Activated T-helper 17 cell treated with anti-CD3 and anti-CD28 coated beads, Interleukin-2, amount 50 U/mL, for 72 hours (primary cell): Measurements from ENCODE around the gene TCF7L1. TPM values are rescaled to one million over a fixed set of nuclear protein-coding genes. Genes with fewer than 3 reads are reported as not detected.
A peak's percentile ranks its signal among the peaks of the same experiment; 100 is the strongest.

Experiments used
- ATAC-seq: fragments of 150-1000 bp; cut with Tn5 transposase; replicated peaks from 2 replicates; pipeline ENCODE4 v1.10.0; 2021; ENCODE audit warnings: mild to moderate bottlenecking, moderate library complexity
- H3K27ac Mint-ChIP-seq: one replicate; pipeline ENCODE4 v1.8.0; 2022; ENCODE audit warnings: mixed read lengths
- H3K27me3 Mint-ChIP-seq: one replicate; pipeline ENCODE4 v1.8.0; 2022; ENCODE audit warnings: mixed read lengths
- H3K36me3 Mint-ChIP-seq: one replicate; pipeline ENCODE4 v1.8.0; 2022; ENCODE audit warnings: low read depth, mild to moderate bottlenecking, mixed read lengths
- H3K4me1 Mint-ChIP-seq: one replicate; pipeline ENCODE4 v1.8.0; 2022; ENCODE audit warnings: mixed read lengths
- H3K4me3 Mint-ChIP-seq: one replicate; pipeline ENCODE4 v1.8.0; 2022; ENCODE audit warnings: mild to moderate bottlenecking, mixed read lengths
- H3K9me3 Mint-ChIP-seq: one replicate; pipeline ENCODE4 v1.8.0; 2022; ENCODE audit warnings: mixed read lengths
- total RNA-seq, 2 donors: library from RNA; stranded (reverse); gene quantifications; one replicate each; pipeline ENCODE4 v1.2.3, GENCODE V29; 2022

The TCF7L1 gene
- total RNA-seq, result not detected

DNA sequence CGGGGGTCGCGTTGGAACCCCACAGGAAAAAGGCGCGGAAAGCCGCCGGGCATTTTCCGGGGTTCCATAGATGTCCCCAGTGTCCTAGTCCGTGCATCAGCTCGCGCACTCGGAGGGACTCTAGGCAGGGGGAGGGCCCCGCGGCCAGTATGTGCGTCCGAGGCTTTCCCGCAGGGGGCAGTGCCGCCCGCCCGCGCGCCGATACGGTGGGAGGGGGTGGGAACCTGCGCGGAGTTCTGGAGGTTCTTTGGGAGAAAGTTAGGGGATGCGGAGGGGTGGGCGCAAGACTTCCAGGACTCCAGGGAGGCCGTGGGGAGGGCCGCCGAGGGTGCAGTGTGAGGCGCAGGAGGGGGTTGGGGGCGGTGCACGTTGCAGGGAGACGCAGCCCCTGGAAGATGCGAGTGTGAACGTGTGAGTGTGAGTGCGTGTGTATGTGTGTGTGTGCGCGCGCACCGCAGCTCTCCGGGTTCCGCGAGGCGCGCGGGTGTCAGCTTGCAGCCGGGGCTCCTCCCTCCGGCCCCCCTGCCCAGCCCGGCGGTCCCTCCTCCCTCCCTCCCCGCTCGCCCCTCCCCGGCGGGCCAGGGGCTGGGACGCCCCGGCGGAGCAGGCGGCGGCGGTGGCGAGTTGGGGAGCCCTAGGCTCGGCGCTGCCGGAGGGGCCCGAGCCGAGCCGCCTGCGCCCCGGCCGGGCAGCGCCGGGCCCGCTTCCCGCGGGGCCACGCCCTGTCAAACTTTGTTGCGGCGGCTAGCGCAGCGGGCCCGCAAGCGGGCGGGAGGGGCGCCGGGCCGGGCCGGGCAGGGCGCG is at the start of gene TCF7L1:
Gene TCF7L1 (plus strand): TSS at position 559 of the 804 bp plus-strand sequence. CDS start 293 bp downstream, outside the sequence.
- Mint-ChIP-seq H3K27ac (no peak within 1 kb of the TSS), H3K36me3 (no peaks in the 10 kb centered on the region), H3K9me3 (no peaks in the 10 kb centered on the region), H3K4me1 (no peaks in the 10 kb centered on the region), H3K4me3 (peak within 1 kb of the TSS; percentile 58), H3K27me3 (peaks cover 44% of the 10 kb centered on the region)
- ATAC-seq, result peak; percentile 57

- Mint-ChIP-seq H3K4me3 (no peak overlapping the region), H3K27ac (no peak overlapping the region), H3K27me3 (peaks cover 27% of the 10 kb centered on the region), H3K9me3 (peaks cover 7% of the 10 kb centered on the region), H3K36me3 (no peaks in the 10 kb centered on the region), H3K4me1 (no peaks in the 10 kb centered on the region)
- peak; percentile 96 for ATAC-seq
These were observed 47.6 kb upstream of the TCF7L1 start for GRCh38 chr2:85085563-85085962.

GRCh38 chr2:85087541-85087940 is 45.7 kb upstream of the TCF7L1 start:
- no peak for ATAC-seq
- Mint-ChIP-seq H3K36me3 (no peaks in the 10 kb centered on the region), H3K27me3 (peaks cover 24% of the 10 kb centered on the region), H3K27ac (no peak overlapping the region), H3K9me3 (peaks cover 7% of the 10 kb centered on the region), H3K4me3 (no peak overlapping the region), H3K4me1 (no peaks in the 10 kb centered on the region)

DNA sequence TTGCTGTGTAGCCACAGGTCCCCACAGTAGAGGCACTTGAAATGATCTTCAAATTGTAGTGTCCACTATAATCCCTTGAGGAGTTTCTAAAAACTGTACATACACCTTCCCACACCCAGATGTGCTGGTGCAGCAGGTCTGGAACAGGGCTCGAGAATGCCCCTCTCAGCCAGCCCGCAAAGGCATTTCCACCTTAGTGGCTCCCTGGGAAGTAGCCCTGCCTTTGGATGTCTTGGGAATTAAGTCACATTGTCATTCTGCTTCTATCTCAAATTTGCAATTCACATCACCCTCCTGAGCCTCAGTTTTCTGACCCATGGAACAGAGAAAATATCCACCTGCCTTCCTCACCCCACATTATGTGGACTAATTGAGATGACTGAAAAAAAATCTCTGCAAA is 44.3 kb upstream of the TCF7L1 start:
- no peak for ATAC-seq
- Mint-ChIP-seq H3K4me1 (no peaks in the 10 kb centered on the region), H3K36me3 (no peaks in the 10 kb centered on the region), H3K27ac (no peak overlapping the region), H3K4me3 (no peak overlapping the region), H3K27me3 (peaks cover 12% of the 10 kb centered on the region), H3K9me3 (no peaks in the 10 kb centered on the region)

DNA sequence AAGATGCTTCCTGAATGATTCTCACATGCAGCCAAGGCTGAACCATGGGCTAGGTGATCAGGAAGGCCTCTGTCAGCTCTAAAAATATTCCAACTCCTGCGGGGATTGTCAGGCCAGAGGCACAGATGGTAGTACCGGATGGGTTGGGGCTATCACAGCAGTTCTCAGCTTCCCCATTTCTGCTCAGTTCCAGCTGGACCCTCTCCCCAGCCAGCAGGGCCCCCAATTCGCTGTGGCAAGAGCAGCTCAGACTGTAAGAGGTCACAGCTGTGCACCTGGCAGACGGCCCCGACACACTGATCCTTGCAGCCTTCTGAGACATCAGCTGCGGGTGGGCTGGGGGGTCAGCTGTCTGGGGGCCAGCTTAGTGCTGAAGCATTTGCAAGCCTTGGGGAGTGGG is 43.6 kb upstream of the TCF7L1 start:
- no peak for ATAC-seq
- Mint-ChIP-seq H3K27me3 (peaks cover 8% of the 10 kb centered on the region), H3K27ac (no peak overlapping the region), H3K4me3 (no peak overlapping the region), H3K4me1 (no peaks in the 10 kb centered on the region), H3K9me3 (no peaks in the 10 kb centered on the region), H3K36me3 (no peaks in the 10 kb centered on the region)

DNA sequence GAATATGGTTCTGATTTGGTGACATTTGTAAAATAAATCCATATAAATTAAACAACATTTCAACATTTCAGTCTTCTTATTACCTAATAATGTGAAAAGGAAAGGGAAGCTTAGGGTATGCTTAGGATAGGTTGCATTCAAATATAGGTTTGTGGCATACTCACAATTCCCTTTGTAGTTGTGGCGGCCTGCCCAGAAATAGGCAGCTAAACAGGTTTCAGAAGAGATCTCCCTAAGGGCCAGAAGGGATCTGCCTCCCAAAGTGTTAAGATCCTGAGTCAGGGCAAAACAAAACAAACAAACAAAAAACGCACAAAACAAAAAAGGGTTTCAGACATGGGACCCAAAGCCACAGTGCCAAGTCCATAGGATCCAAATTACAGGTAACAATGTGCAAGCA is 41.4 kb upstream of the TCF7L1 start:
- Mint-ChIP-seq H3K27ac (no peak overlapping the region), H3K4me3 (no peak overlapping the region), H3K4me1 (no peaks in the 10 kb centered on the region), H3K27me3 (peaks cover 13% of the 10 kb centered on the region), H3K9me3 (no peaks in the 10 kb centered on the region), H3K36me3 (no peaks in the 10 kb centered on the region)
- ATAC-seq, result no peak

GRCh38 chr2:85095094-85095493 is 38.1 kb upstream of the TCF7L1 start:
- Mint-ChIP-seq H3K4me3 (no peak overlapping the region), H3K27me3 (peaks cover 17% of the 10 kb centered on the region), H3K27ac (no peak overlapping the region), H3K4me1 (no peaks in the 10 kb centered on the region), H3K9me3 (no peaks in the 10 kb centered on the region), H3K36me3 (no peaks in the 10 kb centered on the region)
- no peak for ATAC-seq

DNA sequence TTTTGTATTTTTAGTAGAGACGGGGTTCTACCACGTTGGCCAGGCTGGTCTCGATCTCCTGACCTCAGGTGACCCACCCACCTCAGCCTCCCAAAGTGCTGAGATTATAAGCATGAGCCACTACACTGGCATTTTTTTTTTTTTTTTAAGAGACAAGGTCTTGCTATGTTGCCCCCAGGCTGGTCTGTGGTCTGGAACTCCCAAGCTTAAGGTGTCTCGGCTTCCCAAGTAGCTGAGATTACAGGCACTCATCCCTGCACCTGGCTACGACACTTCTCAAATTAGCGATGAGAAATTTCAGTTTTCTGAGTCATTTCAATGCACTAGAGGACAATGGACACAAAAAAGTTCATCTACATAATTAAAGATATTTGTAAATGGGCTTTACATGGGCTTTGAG is 36.6 kb upstream of the TCF7L1 start:
- no peaks in the 10 kb centered on the region for H3K36me3 Mint-ChIP-seq
- no peaks in the 10 kb centered on the region for H3K9me3 Mint-ChIP-seq
- no peak overlapping the region for H3K27ac Mint-ChIP-seq
- H3K4me3 Mint-ChIP-seq, result no peak overlapping the region
- no peak for ATAC-seq
- no peaks in the 10 kb centered on the region for H3K4me1 Mint-ChIP-seq
- peaks cover 21% of the 10 kb centered on the region for H3K27me3 Mint-ChIP-seq

- no peak overlapping the region for H3K4me3 Mint-ChIP-seq
- no peak for ATAC-seq
- no peak overlapping the region for H3K27ac Mint-ChIP-seq
- H3K36me3 Mint-ChIP-seq, result no peaks in the 10 kb centered on the region
- H3K4me1 Mint-ChIP-seq, result no peaks in the 10 kb centered on the region
- peaks cover 7% of the 10 kb centered on the region for H3K27me3 Mint-ChIP-seq
- H3K9me3 Mint-ChIP-seq, result peaks cover 3% of the 10 kb centered on the region
These were observed 29.0 kb upstream of the TCF7L1 start for GRCh38 chr2:85104228-85104627.

GRCh38 chr2:85106489-85107180 is 26.6 kb upstream of the TCF7L1 start:
- Mint-ChIP-seq H3K36me3 (no peaks in the 10 kb centered on the region), H3K4me1 (no peaks in the 10 kb centered on the region), H3K4me3 (no peak overlapping the region), H3K27ac (no peak overlapping the region), H3K27me3 (peaks cover 9% of the 10 kb centered on the region), H3K9me3 (peaks cover 3% of the 10 kb centered on the region)
- ATAC-seq, result no peak

DNA sequence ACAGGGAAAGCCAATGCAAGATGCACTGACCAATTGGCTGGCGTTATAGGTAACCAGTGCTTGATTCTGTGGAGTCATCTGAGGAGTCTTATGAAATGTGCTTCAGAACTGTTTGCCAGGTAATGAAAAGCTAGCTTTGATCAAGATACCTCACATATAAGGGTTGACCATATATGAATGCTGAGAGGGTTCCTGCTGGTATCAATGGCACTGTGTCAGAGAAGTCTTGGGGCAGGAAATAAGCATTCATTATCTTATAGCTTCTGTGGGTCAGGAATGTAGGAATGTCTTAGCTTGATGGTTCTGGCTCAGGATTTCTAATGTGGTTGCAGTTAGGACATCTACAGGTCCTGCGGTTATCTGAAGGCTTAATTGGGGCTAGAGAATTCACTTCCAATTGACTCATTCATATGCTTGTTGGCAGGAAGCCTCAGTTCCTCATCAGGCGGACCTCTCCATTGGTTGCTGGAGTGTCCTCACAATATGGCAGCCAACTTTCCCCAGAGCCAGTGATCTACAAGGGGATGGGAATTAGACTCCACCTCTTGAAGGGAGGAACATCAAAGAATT is 22.1 kb upstream of the TCF7L1 start:
- Mint-ChIP-seq H3K27me3 (peaks cover 20% of the 10 kb centered on the region), H3K27ac (no peak overlapping the region), H3K36me3 (no peaks in the 10 kb centered on the region), H3K4me1 (no peaks in the 10 kb centered on the region), H3K4me3 (no peak overlapping the region), H3K9me3 (no peaks in the 10 kb centered on the region)
- no peak for ATAC-seq

- H3K4me1 Mint-ChIP-seq, result no peaks in the 10 kb centered on the region
- peaks cover 20% of the 10 kb centered on the region for H3K27me3 Mint-ChIP-seq
- no peaks in the 10 kb centered on the region for H3K9me3 Mint-ChIP-seq
- H3K27ac Mint-ChIP-seq, result no peak overlapping the region
- H3K36me3 Mint-ChIP-seq, result no peaks in the 10 kb centered on the region
- ATAC-seq, result no peak
- no peak overlapping the region for H3K4me3 Mint-ChIP-seq
These were observed 21.3 kb upstream of the TCF7L1 start for GRCh38 chr2:85111819-85112281.

- Mint-ChIP-seq H3K36me3 (no peaks in the 10 kb centered on the region), H3K9me3 (no peaks in the 10 kb centered on the region), H3K27me3 (peaks cover 20% of the 10 kb centered on the region), H3K4me3 (no peak overlapping the region), H3K27ac (no peak overlapping the region), H3K4me1 (no peaks in the 10 kb centered on the region)
- ATAC-seq, result no peak
These were observed 20.1 kb upstream of the TCF7L1 start for GRCh38 chr2:85112906-85113625.

DNA sequence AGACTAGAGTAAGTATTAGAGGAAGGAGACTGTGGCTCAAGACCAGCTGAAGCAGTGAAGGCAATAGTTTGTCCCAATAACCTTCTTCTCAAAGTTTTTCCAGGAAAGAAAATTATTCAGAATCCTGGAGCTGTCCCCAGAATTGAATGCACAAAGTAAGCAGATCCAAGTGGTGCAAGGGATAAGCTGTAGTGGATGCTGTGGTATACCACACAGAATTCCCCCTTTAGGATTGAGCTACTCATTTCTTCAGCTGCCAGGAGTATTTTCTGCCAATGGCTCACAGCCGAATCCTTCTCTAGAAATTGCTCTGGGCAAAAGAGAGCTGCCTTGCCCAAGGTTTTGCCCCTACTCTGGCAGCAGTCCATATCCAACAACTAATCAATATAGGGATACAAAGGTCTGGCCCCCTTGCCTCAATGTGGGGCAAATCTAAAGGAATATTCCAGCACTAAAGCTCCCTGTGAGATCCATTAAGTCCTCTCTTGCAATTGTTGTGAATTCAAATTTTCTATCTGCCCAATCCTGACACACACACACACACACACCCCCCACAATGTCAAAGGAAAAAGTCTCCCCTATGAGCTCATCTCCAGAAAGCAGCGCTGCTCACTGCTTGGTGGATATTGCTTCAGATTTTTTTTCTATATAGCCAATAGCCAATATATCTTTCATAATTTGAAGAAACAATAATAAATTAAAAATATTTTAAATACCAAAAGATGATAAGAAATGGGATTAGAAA is 18.4 kb upstream of the TCF7L1 start:
- ATAC-seq, result no peak
- no peaks in the 10 kb centered on the region for H3K9me3 Mint-ChIP-seq

More for the DNA sequence above, 18.4 kb upstream of the TCF7L1 start:
- Mint-ChIP-seq H3K36me3 (no peaks in the 10 kb centered on the region), H3K27ac (no peak overlapping the region), H3K27me3 (peaks cover 20% of the 10 kb centered on the region), H3K4me3 (no peak overlapping the region), H3K4me1 (no peaks in the 10 kb centered on the region)
